ENCODE results near the gene RHOH.

RHOH gene

GRCh38 chr4:40205259-40206198 is 8.7 kb downstream of the RHOH start:
- no peak for DNase-seq (ENCODE audit: low spot score)

- no peak for DNase-seq (ENCODE audit: low spot score)
These were observed 9.6 kb downstream of the RHOH start for GRCh38 chr4:40206426-40206825.

- no peak for DNase-seq (ENCODE audit: low spot score)
These were observed 12.6 kb downstream of the RHOH start for GRCh38 chr4:40209401-40209800.

- no peak for DNase-seq (ENCODE audit: low spot score)
These were observed 13.9 kb downstream of the RHOH start for GRCh38 chr4:40210776-40211175.

- DNase-seq (ENCODE audit: low spot score) = no peak
These were observed 14.7 kb downstream of the RHOH start for GRCh38 chr4:40211224-40212185.

GRCh38 chr4:40212674-40213527 is 16.1 kb downstream of the RHOH start:
- DNase-seq (ENCODE audit: low spot score) = no peak

- no peak for DNase-seq (ENCODE audit: low spot score)
These were observed 17.2 kb downstream of the RHOH start for GRCh38 chr4:40214038-40214437.

GRCh38 chr4:40214661-40215418 is 18.0 kb downstream of the RHOH start:
- DNase-seq (ENCODE audit: low spot score) = no peak

- DNase-seq (ENCODE audit: low spot score) = no peak
These were observed 20.0 kb downstream of the RHOH start for GRCh38 chr4:40216622-40217366.

GRCh38 chr4:40221744-40222143 is 24.9 kb downstream of the RHOH start:
- no peak for DNase-seq (ENCODE audit: low spot score)

GRCh38 chr4:40223343-40223742 is 26.5 kb downstream of the RHOH start:
- DNase-seq (ENCODE audit: low spot score) = no peak

GRCh38 chr4:40224432-40224831 is 27.6 kb downstream of the RHOH start:
- no peak for DNase-seq (ENCODE audit: low spot score)

GRCh38 chr4:40225497-40225896 is 28.7 kb downstream of the RHOH start:
- no peak for DNase-seq (ENCODE audit: low spot score)

GRCh38 chr4:40227284-40227683 is 30.5 kb downstream of the RHOH start:
- no peak for DNase-seq (ENCODE audit: low spot score)

GRCh38 chr4:40228497-40229365 is 31.9 kb downstream of the RHOH start:
- no peak for DNase-seq (ENCODE audit: low spot score)

- DNase-seq (ENCODE audit: low spot score) = no peak
These were observed 34.6 kb downstream of the RHOH start for GRCh38 chr4:40231316-40231863.

GRCh38 chr4:40232610-40233009 is 35.8 kb downstream of the RHOH start:
- no peak for DNase-seq (ENCODE audit: low spot score)

GRCh38 chr4:40233227-40233626 is 36.4 kb downstream of the RHOH start:
- DNase-seq (ENCODE audit: low spot score) = no peak

GRCh38 chr4:40234519-40235039 is 37.7 kb downstream of the RHOH start:
- no peak for DNase-seq (ENCODE audit: low spot score)

Measured in ecto neural progenitor cell (in vitro differentiated cells).